Suppressor macrophage treated with lipopolysaccharide for 4 hours (primary cell): ENCODE measurements around the gene TNFRSF1A.
"Not testable (repeated sequence)": the region's sequence is repeated elsewhere in the genome, so short reads cannot be mapped to it uniquely, and the experiment has no call there.

Experiments
- DNase-seq: peaks from one replicate; pipeline ENCODE4 v3.0.0-alpha.2; 2020

TNFRSF1A gene

DNA sequence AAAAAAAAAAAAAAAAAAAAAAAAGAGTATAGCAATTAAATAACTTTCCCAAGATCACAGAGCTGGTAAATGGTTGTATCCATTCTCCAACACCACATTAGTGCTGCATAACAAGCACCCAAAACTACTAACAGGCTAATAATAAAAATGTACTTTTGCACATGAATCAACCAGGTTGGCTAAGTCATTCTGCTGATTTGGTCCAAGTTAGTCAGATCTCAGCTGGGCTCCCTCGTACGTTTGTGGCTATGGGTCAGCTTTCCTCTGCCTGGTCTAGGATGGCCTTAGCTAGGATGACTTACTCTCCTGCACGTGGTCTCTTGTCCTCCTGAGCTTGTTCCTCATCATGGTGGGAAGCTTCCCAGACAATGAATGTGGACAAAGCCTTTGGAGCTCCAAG is 39.3 kb downstream of the TNFRSF1A start:
- no peak for DNase-seq

DNA sequence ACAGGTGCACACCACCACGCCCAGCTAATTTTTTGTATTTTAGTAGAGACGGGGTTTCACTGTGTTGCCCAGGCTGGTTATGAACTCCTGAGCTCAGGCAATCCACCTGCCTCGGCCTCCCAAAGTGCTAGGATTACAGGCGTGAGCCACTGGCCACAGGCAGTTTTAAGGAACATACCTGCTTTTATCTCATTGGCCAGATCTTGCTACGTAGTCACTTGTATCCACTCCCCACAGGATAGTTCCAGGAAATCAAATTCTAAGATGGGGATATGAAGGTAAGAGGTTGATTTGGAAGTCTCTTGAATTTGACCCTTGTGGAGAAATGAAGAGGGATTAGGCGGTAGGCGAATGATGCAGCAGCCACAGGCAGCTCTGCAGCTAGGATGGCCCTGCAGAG is 40.2 kb downstream of the TNFRSF1A start:
- DNase-seq = no peak

DNA sequence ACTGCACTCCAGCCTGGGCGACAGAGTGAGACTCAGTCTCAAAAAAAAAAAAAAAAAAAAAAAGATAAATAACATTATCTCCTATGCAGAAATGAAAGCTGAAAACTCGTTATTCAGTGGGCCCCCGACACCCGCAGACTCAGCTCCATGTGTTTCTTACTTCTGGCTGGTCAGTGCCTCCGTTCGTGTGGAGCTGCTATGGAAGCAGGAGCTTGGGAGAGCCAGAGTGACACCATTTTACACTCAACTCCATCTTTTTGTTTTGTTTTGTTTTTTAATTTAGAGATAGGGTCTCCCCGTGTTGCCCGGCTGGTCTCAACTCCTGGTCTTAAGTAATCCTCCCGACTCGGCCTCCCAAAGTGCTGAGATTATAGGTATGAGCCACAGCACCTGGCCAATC is 44.7 kb downstream of the TNFRSF1A start:
- no peak for DNase-seq

DNA sequence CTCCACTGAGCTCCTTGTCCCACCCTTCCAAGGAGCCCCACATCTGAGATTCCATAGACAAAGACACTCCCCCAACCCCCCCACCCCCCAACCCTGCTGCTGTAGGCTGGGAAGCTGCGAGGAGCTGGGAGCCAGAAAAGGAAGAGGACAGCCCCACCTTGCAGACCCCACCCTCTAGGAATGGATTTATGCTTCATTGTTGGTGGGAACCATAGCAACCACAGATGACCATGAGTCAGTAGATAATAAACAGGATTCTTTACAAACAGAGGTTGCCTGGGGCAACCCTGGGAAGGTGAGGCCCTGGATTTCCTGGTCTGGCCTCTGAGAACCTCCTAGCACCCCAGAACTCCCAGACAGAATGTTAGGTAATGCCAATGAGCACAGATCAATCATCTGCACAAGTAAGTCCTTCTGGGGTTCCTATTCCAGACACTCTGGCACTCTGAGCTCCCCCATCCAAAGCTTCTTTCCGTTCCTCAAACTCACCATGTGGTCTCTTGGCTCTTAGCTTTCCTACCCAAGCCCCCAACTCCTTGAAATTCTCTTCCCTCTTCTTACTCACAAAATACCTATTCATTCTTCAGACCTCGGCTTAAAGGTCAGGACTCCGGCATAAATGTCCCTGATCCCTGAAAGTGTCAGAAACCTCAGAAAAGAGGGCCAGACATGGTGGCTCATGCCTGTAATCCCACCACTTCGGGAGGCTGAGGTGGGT is 46.6 kb downstream of the TNFRSF1A start:
- DNase-seq = no peak

DNA sequence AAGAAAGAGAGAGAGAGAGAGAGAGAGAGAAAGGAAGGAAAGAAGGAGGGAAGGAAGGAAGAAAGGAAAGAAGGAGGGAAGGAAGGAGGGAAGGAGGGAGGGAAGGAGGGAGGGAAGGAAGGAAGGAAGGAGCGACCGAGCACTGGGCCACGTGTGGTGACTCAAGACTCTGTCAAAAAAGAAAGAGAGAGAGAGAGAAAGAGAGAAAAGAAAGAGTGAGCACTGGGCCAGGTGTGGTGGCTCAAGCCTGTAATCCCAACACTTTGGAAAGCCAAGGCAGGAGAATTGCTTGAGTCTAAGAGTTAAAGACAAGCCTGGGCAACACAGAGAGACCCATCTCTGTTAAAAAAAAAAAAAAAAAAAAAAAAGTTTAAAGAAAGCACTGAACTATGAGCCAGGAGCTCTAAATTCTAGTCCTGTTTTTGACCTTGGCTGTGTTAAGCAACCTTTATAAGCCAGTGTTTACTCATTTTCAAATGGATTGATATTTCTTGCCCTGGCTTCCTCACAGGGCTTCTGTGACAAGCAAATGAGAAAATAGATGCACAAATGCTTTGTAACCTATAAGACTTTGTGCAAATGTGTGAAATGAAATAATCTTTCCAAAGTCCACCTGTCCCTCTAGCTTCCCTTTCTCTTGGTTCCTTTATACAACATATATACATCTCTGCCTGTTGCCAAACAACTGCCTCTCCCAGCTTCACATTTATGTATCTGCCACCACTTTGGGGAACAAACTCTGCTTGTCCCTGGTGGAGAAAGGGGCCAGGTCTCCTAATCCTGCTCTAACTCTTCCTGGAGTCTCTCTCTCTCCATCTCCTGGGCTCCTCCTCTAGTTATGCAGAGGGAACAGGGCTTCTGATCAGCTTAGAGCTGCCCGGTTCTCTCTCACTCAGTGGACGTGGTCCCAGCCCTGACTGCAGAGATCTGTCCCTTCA is 47.5 kb downstream of the TNFRSF1A start:
- no peak for DNase-seq

DNA sequence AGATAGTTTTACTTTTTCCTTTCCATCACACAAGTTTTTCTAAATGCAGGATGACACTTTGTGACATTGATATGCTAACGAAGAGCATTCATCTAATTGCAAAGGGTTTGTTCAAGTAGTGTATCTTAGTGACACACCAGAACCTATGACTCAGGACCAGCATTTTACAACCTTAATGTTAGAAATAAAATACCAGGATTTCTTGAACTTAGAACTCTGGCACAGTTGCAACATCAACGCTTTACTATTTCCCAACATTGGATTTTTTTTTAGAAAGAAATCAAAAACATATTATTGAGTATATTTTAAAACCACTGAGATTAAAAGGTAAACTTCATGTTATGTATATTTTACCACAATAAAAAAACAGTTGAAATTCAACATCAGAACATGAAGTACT is 49.3 kb downstream of the TNFRSF1A start:
- peak; percentile 63 for DNase-seq

DNA sequence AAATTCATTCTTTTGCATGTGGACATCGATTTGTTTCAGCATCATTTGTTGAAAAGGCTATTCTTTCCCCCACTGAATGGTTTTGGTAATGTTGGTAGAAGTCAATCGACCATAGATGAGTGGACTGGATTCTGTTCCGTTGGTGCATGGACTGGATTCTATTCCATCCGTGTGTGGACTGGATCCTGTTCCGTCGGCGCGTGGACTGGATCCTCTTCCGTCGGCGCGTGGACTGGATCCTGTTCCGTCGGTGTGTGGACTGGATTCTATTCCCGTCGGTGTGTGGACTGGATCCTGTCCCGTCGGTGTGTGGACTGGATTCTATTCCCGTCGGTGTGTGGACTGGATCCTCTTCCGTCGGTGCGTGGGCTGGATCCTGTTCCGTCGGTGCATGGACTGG is 52.0 kb downstream of the TNFRSF1A start:
- DNase-seq = not testable (repeated sequence)

DNA sequence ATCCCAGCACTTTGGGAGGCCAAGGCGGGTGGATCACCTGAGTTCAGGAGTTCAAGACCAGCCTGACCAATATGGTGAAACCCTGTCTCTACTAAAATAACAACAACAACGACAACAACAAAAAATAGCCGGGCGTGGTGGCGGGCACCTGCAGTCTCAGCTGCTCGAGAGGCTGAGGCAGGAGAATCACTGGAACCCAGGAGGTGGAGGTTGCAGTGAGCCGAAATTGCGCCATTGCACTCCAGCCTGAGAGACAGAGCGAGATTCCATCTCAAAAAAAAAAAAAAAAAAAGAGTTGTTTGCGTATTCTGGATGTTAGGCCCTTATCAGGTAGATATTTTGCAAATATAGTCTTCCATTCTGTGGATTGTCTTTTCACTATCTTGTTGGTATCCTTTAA is 52.8 kb downstream of the TNFRSF1A start:
- not testable (repeated sequence) for DNase-seq

DNA sequence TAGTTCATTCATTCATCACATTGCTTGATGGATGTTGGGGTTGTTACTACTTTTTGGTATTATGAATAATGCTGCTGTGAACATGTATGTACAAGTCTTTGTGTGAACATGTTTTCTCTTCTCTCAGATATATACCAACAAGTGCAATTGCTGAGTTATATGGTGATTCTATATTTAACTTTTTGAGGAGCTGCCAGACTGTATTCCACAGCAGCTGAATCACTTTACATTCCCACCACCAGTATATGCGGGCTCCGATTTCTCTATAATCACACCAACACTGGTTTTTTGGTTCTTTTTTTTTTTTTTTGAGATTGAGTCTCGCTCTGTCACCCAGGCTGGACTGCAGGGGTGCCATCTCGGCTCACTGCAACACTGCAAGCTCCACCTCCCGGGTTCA is 53.6 kb downstream of the TNFRSF1A start:
- DNase-seq = no peak

DNA sequence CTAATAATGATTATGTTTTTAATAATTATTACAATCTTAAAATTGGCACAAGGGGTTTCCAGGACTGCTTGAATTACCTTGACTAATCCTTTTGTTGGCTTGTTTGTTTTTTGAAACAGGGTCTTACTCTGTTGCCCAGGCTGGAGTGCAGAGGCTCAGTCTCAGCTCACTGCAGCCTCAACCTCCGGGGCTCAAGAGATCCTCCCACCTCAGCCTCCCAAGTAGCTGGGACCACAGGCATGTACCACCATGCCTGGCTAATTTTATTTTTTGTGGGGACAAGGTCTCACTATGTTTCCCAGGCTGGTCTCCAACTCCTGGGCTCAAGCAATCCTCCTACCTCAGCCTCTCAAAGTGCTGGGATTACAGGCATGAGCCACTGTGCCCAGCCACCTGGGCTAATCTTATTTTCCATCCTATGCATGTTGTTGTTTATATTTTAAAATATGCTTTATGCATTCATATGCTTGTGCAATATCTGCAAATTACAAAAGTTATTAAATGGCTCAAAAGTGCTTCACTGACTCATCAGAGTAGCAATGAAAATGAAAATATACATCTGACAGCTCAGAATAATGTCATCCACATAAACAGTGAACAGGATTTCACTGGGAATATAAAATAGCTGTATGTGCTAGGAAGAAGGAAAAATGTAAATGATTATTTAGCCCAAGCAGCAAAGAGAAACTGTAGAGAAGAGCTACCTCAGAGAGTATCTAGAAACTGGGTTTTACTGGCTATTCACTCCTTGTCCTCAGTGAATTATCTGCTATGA is 56.2 kb downstream of the TNFRSF1A start:
- peak; percentile 58 for DNase-seq

DNA sequence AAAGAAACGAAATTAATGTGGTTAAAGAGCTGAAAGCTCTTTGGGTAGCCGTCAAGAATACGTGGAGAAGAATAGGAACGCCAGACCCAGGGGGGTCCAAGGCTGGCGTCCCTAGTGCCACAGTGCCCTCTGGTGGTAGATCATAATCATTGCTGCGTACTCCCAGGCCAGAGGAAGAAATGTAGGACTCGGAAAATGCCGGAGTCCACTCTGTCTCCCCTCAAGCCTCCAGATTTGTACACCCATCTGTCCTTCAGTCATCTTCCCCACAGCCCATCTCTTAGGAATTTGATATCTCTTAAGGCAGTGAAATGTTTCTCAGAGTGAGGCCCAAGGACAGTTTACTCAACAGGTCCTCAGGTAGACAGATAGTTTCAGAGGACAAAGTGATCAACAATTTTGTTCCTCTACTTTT is 56.8 kb downstream of the TNFRSF1A start:
- DNase-seq = peak; percentile 71

DNA sequence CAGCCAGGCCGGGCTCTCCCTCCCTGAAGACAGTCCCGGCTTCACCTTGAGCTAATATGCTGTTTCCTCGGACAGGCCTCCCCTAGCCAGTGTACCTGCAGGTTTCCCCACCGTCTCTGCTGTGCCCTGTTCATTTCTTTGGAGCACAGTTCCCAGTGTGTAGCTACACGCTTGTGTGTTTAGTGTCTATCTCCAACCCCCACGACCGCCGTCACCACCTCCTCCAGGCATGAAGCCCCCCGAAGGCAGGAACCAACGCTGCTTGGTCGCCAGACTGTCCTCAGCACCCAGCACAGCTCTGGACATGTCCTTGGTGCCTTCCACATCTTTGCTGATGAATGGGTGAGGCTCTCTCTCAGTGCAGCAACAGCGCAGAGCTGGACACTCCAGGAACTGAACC is 57.6 kb downstream of the TNFRSF1A start:
- no peak for DNase-seq

DNA sequence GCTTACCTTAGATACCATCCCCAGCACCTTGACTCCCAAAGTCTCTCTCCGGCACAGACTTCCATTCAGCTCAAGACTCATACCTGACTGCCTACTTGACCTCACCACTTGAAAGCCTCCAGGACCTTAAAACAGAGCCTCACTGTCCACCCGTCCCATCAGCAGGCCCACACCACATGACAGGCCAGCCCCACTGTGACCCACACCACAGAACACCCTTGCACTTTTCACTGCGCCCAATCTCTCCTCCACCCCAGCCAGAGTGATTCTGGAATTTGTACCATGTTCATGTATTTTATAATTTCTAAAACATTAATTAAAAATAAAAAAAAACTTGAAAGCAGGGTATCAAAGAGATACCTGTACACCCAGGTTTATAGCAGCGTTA is 59.4 kb downstream of the TNFRSF1A start:
- DNase-seq = no peak

DNA sequence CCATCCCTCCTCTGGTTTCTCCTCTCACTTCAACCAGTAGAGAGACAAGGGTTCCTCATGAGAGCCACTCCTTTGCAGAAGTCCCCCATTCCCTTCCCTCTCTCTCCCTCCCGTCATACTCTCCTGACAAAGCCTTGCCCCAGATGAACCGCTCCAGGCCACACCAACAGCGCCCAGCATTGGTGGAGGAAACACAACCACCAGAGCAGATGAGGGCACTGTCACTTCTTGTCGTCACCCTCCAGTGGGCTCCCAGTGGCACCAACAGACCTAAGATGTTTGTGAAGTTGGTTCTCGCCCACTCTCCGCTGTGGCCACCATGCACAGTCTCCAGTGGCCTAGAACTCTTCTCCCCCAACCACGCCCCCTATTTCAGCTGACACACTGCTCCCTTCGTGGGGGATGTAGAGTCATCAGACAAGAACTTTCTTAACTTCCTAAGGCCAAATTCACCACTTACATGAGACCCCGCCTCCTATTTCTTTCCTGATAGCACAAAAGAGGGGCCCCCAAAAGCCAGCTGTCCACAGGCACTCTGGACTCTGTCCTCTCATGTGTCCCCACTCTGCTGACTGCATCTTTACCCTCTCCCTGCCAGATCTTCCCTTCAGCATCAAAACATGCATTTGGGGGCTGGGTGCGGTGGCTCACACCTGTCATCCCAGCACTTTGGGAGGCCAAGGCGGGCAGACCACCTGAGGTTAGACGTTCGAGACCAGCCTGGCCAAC is 60.6 kb downstream of the TNFRSF1A start:
- DNase-seq = no peak

DNA sequence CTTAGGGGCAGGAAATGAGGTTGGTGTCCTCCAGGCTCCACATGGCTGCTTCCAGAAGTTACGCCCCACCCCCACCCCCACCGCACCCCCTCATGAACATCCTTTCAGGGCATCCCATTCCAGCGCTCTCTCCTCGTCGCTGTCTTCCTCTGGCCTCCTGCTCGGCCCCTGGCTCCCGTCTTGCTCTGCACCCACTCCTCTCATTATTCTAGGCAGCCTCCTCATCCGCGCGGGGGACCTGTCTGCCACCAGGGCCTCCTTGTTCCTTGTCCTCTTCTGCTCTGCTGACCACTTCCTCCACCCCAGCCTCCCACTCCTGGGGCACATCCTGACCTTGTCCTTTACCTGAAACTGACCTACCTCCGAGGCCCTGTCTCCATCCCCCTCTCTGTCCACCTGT is 61.2 kb downstream of the TNFRSF1A start:
- no peak for DNase-seq

DNA sequence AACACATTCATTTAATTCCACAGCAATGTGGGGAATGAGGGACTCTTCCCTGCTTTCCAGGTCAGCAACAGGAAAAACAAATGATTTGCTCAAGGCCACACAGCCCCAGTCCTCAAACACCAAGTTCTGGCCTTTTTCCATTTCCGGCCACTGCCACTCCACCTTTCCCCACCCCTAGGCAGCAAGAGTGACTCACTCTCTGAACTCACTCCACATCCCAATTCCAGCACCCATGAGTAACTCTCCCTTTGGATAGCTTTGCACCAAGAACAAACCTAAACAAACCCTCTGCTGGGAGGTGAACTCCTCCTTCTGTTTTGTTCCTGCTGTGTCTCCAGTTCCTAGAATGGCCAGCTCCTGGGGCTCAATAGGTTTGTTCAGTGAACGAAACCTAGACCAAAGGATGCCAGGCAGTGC is 61.8 kb downstream of the TNFRSF1A start:
- DNase-seq = peak; percentile 26

DNA sequence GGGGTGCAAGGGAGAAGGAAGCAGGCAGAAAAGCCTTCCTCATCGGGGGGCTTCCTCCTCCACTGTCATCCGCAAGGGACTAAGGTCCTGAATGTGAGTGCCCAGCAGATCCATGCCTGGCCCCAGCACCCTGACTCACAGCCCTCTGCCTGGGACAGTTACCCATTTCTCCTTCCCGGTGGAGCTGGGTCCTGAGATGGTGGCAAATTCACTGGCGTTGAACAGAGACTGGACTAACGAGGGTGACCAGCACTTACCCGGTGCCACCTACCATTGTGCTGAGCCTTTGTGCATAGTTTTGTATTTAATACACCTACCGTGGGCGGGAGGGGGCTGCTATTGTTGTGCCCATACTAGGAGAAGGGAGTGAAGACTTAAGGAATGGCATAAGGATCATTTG is 62.2 kb downstream of the TNFRSF1A start:
- no peak for DNase-seq

DNA sequence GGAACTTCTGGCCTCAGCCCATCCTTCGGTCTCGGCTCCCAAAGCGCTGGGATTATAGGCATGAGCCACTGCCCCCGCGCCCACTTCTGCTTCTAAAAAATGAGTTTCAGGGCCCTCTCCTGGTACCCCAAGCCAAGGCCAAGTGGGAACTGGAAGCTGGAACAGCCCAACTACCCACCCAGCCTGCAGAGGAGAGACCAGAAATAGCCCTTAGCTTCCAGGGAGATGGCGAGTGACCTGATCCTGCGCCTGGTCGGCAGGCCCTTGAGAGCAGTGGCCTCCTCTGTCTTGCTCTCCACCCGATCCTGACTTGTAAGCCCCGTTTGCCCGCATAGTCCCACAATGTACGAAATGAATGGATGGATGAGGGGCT is 62.6 kb downstream of the TNFRSF1A start:
- DNase-seq = no peak
